ENCODE data around the gene CCNY.

The CCNY gene

DNA sequence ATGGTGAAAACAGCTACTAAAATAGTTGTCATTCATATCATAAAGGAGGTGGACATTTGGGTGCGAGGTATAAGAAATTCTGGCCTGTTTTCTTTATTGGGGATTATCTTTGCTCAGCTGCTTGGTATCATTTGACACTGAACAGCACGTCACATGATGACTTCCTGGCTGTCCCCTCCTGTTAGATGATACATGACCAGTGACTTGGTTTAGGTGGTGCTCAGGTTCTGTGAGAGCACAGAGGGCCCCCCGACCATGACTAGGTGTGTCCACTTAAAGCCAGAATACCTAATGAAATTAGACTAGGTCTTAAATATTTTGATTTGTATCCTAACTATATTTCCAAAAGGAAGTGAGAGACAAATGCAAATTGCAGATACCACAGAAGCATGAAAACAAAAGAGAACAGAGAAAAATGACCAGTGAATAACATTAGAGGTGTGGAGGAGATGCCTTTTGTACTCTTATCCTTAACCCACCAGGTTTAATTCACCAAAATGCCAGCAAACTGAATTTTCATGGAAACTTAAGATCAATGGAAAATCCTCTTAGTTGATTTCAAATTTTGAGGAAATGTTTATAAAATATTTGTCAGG is 218.2 kb downstream of the CCNY start:
- no peak overlapping the region for H3K4me2 ChIP-seq

DNA sequence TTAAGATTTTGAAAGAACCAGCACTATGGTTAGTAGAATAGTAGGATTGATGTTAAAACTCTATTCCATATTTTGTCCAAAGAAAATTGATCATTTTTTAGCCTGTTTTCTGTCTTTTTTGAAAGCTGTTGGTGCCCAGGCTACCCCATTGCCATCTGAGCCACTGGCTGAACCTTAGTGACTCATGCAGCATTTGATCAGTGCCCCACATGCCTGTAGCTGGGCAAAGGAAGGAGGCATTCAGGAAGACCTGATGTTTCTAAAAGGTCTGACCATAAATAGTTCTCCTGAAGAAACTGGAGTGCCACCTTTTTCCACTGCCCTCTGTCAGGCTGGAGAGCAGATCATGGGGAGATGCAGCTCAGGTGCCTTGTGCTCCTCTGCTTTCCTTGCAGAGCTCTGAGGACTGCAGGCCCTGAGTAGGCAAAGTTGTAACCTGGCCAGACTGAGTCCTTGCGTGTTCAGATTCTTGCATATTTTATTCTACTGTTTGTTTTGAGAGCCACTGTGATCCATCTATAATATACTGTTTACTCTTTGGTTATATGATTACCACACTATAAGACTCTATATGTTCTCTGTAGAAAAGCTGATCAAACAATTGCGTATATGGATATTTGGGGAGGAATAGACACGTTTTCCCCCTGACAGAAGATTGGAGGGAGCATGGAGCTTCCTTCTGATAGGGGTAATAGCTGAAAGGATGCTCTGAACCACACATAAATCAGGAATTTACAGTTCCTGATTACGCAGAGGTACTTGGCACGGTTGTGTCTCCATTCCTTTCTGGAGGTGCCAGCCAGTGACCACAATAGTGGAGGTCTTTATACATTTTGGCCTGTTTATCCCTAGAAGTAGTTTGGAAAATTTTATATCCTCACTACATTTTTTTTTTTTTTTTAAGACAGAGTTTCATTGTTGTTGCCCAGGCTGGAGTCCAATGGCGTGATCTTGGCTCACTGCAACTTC is 219.9 kb downstream of the CCNY start:
- no peaks in the 10 kb centered on the region for H4K20me1 ChIP-seq (ENCODE audit: insufficient read depth)
- TF ChIP-seq, protein P1, sequence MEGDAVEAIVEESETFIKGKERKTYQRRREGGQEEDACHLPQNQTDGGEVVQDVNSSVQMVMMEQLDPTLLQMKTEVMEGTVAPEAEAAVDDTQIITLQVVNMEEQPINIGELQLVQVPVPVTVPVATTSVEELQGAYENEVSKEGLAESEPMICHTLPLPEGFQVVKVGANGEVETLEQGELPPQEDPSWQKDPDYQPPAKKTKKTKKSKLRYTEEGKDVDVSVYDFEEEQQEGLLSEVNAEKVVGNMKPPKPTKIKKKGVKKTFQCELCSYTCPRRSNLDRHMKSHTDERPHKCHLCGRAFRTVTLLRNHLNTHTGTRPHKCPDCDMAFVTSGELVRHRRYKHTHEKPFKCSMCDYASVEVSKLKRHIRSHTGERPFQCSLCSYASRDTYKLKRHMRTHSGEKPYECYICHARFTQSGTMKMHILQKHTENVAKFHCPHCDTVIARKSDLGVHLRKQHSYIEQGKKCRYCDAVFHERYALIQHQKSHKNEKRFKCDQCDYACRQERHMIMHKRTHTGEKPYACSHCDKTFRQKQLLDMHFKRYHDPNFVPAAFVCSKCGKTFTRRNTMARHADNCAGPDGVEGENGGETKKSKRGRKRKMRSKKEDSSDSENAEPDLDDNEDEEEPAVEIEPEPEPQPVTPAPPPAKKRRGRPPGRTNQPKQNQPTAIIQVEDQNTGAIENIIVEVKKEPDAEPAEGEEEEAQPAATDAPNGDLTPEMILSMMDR (conservative IDR thresholded peaks at IDR 0.05; ENCODE audit: low read depth, low read length) = no peak
- H3K79me2 ChIP-seq (ENCODE audit: insufficient read depth, low read depth) = no peaks in the 10 kb centered on the region
- H3K4me2 ChIP-seq = no peak overlapping the region
- no peak overlapping the region for H2AFZ ChIP-seq (ENCODE audit: low read depth)
- no peaks in the 10 kb centered on the region for H3K36me3 ChIP-seq (ENCODE audit: insufficient read depth)
- H3K27me3 ChIP-seq (ENCODE audit: insufficient read depth, low read depth) = no peaks in the 10 kb centered on the region
- H3K4me1 ChIP-seq (ENCODE audit: low read depth, poor library complexity, severe bottlenecking) = no peaks in the 10 kb centered on the region
- no peak overlapping the region for H3K27ac ChIP-seq
- no peak overlapping the region for H3K4me3 ChIP-seq (IDR thresholded peaks at IDR 0.05; ENCODE audit: insufficient read depth, low read depth, low read length)
- H3K9ac ChIP-seq = no peak overlapping the region

More for the DNA sequence above, 218.2 kb downstream of the CCNY start:
- Histone ChIP-seq H3K27me3 (ENCODE audit: insufficient read depth, low read depth) (no peaks in the 10 kb centered on the region), H4K20me1 (ENCODE audit: insufficient read depth) (no peaks in the 10 kb centered on the region), H3K79me2 (ENCODE audit: insufficient read depth, low read depth) (no peaks in the 10 kb centered on the region), H3K4me3 (IDR thresholded peaks at IDR 0.05; ENCODE audit: insufficient read depth, low read depth, low read length) (no peak overlapping the region), H3K9ac (no peak overlapping the region), H2AFZ (ENCODE audit: low read depth) (no peak overlapping the region), H3K4me1 (ENCODE audit: low read depth, poor library complexity, severe bottlenecking) (no peaks in the 10 kb centered on the region), H3K36me3 (ENCODE audit: insufficient read depth) (no peaks in the 10 kb centered on the region), H3K27ac (no peak overlapping the region)
- TF ChIP-seq, protein P1 (conservative IDR thresholded peaks at IDR 0.05; ENCODE audit: low read depth, low read length) = no peak

DNA sequence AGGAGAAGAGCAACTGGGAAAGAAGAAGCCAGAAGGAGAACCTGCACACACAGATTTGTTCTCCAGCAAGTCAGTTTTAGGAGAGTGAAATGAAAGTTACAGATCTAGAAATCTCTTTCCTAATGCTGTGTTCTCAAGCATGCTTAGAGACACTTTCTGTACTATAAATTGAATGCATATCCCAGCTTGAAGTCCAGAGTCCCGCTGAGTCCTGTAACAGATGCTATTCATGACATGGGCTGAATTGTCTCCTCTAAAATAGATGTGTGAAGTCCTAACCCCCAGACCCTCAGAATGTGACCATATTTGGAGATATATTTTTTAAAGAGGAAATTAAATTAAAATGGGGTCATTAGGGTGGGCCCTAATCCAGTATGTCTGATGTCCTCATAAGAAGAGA is 222.0 kb downstream of the CCNY start:
- no peaks in the 10 kb centered on the region for H4K20me1 ChIP-seq (ENCODE audit: insufficient read depth)
- no peak overlapping the region for H3K4me3 ChIP-seq (IDR thresholded peaks at IDR 0.05; ENCODE audit: insufficient read depth, low read depth, low read length)
- no peak overlapping the region for H3K27ac ChIP-seq
- no peaks in the 10 kb centered on the region for H3K79me2 ChIP-seq (ENCODE audit: insufficient read depth, low read depth)
- no peak overlapping the region for H3K4me2 ChIP-seq
- no peak overlapping the region for H3K9ac ChIP-seq
- H3K4me1 ChIP-seq (ENCODE audit: low read depth, poor library complexity, severe bottlenecking) = no peaks in the 10 kb centered on the region
- H2AFZ ChIP-seq (ENCODE audit: low read depth) = no peak overlapping the region
- no peaks in the 10 kb centered on the region for H3K36me3 ChIP-seq (ENCODE audit: insufficient read depth)
- TF ChIP-seq, protein P1 (conservative IDR thresholded peaks at IDR 0.05; ENCODE audit: low read depth, low read length) = no peak
- H3K27me3 ChIP-seq (ENCODE audit: insufficient read depth, low read depth) = no peaks in the 10 kb centered on the region

DNA sequence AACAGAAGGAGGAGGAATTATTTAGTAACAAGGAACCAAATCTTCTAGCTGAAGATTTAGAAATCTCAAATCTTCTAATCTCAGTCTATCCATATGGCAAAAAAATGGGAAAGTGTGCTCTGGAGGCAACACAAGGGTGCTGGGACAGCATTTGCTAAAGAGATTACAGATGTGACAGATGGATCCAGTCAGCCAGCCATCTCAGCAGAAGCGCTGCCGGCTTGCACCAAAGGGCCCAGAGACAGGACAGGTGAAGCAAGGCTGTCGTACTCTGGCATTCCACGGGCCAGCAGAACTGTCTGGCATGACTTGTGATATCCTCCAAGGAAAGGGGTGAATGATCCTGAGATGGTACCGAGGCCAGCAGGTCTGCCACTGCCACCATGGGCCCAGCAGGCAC is 223.1 kb downstream of the CCNY start:
- Histone ChIP-seq H3K4me2 (no peak overlapping the region), H3K36me3 (ENCODE audit: insufficient read depth) (no peaks in the 10 kb centered on the region), H4K20me1 (ENCODE audit: insufficient read depth) (no peaks in the 10 kb centered on the region), H3K27me3 (ENCODE audit: insufficient read depth, low read depth) (no peaks in the 10 kb centered on the region), H3K9ac (no peak overlapping the region), H3K79me2 (ENCODE audit: insufficient read depth, low read depth) (no peaks in the 10 kb centered on the region), H3K27ac (no peak overlapping the region), H3K4me3 (IDR thresholded peaks at IDR 0.05; ENCODE audit: insufficient read depth, low read depth, low read length) (no peak overlapping the region), H3K4me1 (ENCODE audit: low read depth, poor library complexity, severe bottlenecking) (no peaks in the 10 kb centered on the region), H2AFZ (ENCODE audit: low read depth) (no peak overlapping the region)
- TF ChIP-seq, protein P1 (conservative IDR thresholded peaks at IDR 0.05; ENCODE audit: low read depth, low read length) = no peak

All from KMS-11 (cell line).